Astrocyte of the hippocampus (primary cell): ENCODE results near the gene RGPD8.
"Not testable (repeated sequence)": the region's sequence is repeated elsewhere in the genome, so short reads cannot be mapped to it uniquely, and the experiment has no call there.

Experiments used
- DNase-seq: peaks from one replicate; pipeline ENCODE4 v3.0.0; 2011; ENCODE audit warnings: low read depth, low spot score

The RGPD8 gene

DNA sequence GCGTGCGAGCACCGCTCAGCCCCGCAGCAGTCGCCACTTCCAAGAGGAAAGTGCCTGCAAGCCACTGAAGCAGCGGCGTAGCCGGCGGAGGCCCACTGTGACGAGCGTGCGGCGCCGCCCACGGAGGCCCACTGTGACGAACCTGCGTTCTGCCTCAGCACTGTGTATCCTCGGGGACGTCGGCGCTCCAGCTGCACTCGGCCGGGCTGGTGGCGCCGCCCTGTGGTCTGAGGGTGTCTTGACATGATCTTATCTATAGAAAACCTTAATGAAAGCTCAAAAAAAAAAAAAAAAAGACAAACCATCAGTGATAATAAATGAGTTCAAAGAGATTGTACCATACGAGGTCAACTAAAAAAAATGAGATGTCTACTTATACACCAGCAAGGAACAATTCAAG is at the start of gene RGPD8:
Gene RGPD8 (minus strand): TSS at position 166 of the 400 bp plus-strand sequence. CDS start 192 bp downstream, outside the sequence.
- peak; percentile 94 for DNase-seq

DNA sequence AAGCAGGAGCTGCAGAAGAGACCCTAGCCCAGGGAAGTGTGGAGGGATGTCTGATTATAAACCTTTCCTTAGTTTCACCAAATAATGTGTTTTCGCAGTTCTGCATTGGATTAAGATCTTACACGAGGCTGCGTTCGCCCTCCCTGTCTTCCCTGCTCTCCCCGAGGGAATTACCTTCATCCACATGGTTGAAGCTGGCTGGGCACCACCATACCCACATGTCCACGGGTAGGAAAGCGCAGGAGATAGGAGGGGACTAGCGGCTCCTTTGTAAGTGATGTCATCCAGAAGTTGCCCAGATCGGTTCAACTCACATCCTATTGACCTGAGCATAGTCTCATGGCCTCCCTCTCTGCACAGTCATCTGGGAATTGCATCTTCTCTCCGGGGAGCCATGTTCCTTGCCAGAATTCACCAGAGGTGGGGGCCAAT is 49.6 kb upstream of the RGPD8 start:
- DNase-seq: peak; percentile 69

DNA sequence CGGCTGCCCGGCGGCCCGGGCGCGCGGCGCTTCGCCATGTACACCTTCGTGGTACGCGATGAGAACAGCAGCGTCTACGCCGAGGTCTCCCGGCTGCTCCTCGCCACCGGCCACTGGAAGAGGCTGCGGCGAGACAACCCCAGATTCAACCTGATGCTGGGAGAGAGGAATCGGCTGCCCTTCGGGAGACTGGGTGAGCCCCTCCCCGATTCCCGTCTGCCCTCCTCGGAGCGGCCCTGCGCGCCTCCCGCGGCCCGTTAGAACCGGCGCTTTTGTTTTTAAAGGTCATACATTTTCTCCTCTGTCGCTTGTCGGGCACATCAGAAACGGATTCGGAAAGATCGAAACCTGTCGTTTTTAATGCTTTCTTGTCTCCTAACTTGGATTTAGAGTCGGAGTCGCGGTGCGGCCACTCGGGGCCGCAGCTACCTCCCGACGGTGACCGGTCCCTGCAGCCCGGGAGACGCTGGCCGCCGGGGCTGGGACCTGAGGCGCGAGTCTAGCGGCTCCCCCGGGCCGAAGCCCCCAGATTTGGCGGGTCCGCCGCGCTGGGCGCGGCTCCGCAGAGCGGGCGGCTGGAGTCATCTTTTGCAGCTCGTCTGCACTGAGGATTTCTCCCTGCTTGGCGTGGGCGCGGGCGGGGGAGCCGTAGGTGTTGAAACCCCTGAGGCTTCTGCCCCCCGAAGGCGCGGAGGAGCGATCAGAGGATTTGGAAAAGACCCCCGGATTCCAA is 49.0 kb upstream of the RGPD8 start:
- DNase-seq: peak; percentile 78

DNA sequence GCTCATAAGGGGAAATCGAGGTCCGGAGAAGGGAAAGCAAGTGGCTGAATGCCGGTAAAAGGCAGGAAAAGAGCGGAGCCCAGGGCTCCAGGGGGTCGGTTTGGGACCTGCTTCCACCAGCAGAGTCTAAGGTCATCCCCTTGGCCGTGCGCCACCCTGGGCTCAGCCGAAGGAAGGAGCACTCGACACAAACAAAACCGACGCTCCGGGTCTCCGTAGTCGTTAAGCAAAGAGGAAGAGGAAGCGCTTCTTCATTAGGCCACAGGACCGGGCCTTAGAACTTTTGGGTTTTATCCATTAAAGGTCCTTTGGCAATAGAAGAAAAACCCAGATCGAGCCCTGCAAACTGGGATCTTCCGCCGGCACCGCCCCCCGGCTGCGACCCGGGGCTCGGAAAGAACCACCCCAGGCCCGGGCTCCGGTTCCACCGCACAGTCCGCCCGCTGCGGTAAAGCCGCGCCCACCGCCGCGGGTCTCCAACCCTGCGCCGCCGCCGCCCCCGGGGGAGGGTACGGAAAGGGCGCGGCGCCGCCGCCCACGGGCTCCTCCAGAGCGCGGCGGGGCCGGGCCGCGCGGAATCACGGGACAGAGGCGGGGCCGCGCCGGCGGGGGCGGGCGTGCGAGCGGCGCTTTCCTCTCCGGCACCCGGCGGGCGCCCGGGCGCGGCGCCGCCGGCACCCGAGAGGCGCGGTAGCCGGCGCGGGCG is 48.2 kb upstream of the RGPD8 start, which contains the start of gene TTL:
Gene TTL (plus strand): TSS at position 629 of the 706 bp plus-strand sequence. CDS start 189 bp downstream, outside the sequence.
- peak; percentile 90 for DNase-seq

DNA sequence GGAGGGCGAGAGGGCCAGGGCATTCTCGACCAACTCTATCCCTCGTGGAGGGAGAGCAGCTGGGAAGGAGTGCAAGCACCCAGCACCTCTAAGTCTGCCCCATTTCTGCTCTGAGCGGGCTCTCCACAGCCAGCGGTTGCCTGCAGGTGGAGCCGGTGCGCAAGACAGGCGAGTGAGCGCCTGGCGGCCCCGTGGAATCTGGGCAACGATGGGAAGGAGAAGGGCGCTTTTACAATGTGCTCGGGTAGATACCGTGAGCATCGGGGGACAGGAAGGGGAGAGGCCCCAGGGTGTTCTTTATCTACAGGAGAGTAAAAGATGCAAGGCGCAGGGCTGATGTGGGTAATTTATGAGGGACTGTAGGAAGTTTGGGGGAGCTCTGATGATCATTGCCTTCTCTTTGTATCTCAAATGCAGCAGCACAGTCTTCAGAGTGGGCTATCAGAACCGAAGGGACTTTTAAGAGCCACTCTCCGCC is 47.6 kb upstream of the RGPD8 start:
- peak; percentile 93 for DNase-seq

DNA sequence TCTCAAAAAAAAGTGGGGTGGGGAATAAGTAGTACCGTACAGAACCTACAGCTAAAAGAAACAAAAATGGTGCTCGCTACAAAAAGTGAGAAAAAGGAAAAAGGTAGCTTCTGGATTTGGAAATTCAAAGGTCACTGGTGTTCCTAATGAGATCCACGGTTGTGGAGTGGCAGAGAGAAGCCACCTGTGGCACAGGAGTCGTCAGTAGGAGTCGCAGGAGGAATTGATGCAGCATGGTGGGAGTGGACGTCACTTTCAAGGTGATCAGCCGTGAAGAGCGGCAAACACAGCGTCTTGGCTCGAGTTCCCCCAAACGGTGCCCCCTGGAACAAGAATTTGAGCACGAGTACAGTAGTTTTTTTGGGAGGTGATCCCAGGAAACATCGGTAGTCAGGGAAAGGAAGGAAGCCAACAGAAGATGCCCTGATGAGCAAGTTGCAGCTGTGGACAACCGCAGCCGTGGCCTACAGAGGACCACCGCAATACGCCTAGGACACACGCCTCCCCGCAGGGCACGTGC is 47.1 kb upstream of the RGPD8 start:
- no peak for DNase-seq

DNA sequence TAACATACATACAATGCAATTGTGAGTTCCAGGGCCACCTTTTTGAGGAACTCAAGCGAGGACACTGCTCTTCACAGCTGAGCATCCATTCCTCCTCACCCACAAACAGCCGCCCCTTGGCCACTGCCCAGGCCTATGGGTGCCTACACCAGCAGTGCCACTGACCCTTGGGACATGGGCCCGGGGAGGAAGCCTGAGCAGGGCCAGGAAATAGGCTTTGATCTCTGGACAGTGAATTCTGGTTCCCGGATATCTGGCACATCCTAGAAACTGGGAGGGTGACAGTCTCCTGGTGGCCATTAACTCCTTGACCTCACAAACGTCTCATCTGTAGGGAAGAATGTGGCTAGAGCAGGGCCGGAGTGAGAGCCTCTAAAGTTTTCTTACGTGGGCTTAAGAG is 43.0 kb upstream of the RGPD8 start:
- DNase-seq: no peak

DNA sequence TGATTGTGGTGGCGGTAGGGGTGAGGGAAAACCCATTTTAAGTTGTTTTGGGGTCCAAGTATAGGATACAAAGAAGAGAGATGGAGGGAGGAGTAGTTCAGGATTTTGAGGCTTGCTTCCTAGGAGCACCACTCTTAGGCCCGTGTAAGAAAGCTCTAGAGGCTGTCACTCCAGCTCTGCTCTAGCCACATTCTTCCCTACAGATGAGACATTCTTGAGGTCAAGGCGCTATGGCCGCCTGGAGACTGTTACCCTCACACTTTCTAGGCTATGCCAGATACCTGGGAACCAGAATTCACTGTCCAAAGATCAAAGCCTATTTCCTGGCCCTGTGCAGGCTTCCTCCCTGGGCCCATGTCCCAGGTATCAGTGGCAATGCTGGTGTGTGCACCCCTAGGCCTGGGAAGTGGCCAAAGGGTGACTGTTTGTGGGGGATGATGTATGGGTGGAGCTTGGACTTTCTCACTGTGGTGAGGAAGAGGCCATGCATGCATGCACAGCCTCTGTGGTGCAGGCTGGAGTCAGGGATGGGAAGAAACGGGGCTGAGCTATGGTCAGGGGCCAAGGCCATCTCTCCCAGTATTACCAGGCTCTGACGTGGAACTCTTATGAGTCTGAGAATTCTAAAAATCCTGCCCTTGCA is 41.5 kb upstream of the RGPD8 start:
- DNase-seq: peak; percentile 54

DNA sequence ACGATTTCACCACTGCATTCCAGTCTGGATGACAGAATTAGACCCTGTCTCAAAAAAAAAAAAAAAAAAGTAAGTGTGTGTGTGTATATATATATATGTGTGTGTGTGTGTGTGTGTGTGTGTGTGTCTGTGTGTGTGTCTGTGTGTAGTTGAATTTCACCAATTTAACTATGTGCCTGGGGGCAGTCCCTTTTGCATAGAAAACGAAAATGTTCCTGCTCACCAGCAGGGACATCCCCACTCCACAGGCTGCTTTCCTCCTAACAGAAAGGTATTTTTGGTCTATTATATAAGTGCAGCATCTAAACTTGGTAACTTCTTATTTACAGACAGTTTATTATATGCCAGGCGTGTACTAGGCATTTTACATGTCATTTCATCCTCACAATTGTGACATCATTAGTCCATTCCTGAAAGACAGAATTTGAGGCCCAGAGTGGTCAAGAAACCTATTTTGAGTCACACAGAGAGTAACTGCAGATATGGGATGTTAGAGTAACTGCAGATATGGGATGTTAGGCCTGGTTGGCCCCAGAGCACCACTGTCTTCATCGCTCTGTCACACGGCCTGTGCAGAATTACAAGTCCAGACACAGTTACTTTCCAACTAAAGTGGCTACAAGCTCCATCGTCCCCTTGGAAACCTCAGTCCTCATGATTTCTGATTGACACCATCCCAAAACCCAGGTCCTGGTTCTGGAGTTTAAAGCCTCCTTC is 39.3 kb upstream of the RGPD8 start:
- DNase-seq: no peak

DNA sequence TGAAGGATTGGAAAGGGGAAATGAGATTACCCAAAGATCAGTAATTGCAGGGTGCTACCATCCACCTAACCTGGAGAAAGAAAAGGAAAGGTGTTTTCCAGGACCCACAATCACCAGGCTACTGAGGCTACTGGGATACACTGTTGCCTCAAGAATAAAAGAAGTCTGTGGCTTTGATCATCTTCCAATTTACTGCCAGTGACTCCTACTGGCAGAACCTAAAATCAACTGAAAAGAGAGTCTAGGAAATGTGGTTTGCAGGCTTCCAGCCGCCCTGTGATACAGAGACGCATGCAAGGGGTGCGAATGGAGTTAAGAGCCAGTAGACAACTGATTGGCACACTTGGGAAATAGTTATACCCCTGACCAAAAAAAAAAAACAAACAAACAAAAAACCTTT is 31.9 kb upstream of the RGPD8 start:
- peak; percentile 35 for DNase-seq

DNA sequence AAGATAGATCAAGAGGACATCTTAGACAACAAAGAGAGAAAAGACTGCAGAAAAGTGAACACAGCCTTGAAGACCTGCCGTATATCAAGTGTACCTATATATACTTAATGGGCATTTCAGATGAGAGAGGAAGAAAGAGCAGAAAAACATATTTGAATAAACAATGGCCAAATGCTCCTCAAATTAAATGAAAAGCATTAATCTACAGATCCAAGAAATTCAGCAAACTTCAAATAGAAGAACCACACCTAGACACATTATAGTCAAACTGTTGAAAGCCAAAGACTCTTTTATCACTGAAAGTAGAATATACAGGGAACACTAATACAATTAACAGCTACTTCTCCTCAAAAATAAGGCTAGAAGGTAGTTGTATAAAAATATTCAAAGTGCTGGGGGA is 29.8 kb upstream of the RGPD8 start:
- no peak for DNase-seq

DNA sequence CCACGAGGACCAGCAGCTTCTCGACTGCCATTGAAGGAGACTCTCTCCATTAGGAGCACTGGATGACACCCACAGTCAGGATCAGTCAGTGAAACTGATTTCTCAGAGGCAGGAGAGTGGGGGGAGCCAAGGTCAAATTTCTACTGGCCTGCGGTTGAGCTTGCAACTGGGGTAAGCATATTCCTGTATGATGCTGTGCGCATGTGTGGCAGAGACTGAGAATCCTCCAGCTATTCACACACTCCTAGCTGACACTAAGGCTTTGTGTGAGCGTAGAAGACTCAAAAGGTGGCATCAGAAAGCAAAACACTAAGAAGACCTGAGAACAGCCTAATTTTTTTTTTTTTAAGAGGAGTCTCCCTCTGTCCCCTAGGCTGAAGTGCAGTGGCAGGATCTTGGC is 28.7 kb upstream of the RGPD8 start:
- no peak for DNase-seq

DNA sequence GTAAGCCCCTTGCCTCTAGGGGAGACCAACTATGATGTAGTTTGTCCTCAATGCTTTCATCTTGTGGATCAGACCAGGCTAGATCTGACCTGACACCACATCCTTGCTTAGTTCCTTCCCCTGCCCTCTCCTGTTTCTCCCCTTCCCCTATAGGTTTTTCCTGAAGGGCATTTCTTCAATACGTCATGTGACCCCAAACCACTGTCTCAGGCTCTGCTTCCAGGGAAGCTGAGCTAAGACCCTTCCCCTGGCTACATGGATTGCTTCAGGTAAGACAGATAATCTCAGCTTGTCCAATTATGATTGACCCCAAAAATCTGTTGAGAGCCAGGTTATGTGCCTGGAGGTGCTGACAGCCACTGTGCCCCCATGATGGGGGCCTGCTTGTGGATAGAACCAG is 25.9 kb upstream of the RGPD8 start:
- no peak for DNase-seq

DNA sequence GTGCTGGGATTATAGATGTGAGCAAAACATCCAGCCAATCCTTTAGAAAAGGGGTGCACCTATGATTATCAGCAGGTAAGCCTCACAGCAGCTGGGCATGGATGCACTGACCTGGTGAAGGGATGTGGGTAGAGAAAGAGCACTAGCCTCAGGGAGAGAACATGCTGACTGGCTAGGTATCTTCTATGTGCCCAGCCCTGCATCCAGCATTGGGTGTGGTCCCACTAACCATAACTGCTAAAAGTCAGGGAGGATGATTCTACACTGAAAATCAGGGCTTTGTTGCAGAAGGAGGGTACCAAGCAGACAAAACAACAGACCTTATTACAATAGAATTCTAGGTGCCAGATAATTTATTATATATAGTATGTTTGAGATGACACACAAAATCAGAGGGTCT is 21.1 kb upstream of the RGPD8 start:
- DNase-seq: no peak

DNA sequence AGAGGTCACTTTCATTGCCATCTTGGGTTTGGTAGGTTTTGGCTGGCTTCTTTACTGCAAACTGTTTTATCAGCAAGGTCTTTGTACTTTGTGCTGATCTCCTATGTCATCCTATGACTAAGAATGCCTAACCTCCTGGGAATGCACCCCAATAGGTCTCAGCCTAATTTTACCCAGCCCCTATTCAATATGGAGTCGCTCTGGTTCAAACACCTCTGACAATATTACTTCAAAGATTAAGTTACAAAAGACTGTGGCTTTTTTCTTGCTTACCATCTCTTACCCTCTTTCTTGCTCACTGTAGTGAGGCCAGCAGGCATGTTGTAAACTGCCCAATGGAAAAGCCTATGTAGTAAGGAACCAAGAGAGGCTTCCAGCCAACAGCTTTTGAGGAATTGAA is 17.9 kb upstream of the RGPD8 start:
- DNase-seq: no peak

DNA sequence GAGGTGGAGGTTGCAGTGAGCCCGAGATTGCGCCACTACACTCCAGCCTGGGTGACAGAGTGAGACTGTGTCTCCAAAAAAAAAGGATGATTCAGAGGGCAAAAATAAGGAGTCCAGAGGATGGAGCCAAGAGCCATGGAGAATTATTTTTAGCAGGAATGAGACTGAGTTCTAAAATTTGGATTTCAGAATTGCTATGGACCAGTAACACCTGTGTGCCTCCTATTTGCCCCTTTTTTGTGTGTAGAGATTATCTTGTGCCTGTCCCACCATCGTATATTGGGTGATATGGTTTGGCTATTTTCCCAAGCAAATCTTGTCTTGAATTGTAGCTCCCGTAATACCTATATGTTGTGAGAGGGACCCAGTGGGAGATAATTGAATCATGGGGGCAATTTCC is 16.4 kb upstream of the RGPD8 start:
- no peak for DNase-seq

DNA sequence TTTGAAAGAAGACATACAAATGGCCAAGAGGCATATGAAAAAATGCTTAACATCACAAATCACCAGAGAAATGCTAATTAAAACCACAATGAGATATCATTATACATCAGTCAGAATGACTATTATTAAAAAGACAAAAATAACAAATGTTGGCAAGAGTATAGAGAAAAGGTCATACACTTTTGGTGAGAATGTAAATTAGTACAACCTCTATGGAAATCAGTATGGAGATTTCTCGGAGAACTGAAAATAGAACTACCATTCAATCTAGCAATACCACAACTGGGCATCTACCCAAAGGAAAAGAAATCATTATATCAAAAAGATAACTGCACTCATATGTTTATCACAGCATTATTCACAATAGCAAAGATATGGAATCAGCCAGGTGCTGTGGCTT is 10.8 kb upstream of the RGPD8 start:
- not testable (repeated sequence) for DNase-seq

DNA sequence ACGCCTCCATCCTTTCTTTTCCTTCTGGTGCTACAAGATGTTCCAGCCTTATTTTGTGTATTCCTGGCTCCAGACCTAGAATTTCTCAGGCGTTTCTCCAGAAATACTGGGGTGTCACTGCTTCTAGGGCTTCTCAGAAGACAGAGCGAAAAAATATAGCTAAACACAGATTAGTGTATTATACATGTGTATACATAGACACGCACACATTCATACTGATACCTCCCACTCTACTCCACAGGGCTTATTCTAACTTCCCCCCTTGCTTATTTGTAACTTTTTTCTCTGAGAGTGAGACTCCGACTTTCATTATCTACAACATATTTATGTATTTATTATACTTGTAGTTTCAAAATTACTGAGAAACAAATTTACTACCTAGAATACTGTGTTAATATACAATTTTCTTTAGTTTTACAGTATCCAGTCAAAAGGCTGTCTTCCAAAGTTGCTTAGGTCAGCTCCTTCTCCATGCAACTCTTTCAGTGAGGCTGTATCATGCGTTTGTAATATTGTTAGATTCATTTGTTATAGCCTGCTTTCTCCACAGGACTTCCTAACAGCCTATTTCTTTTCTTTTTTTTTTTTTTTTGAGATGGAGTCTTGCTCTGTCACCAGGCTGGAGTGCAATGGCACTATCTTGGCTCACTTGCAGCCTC is 5.3 kb upstream of the RGPD8 start:
- not testable (repeated sequence) for DNase-seq

DNA sequence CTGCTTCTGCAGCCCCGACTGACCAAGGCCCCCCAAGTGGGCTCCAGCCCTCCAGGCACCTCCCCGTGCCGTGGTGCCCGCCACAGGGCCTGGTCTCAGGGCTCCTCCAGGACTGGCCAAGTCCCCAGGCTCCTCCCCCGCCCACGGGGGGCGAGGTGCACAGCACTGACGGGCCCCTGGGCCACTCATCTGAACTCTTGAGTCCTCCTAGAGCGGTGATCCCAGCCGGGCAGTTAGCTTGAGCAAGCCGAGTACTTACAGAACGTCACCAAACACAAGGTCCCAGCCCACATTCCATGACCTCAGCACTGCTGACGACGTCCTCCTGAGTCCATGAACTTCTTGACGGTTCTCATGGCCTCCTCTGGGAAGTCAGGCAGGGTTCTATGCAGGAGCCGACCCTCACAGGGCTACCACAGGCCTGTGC is 4.0 kb upstream of the RGPD8 start:
- DNase-seq: not testable (repeated sequence)

DNA sequence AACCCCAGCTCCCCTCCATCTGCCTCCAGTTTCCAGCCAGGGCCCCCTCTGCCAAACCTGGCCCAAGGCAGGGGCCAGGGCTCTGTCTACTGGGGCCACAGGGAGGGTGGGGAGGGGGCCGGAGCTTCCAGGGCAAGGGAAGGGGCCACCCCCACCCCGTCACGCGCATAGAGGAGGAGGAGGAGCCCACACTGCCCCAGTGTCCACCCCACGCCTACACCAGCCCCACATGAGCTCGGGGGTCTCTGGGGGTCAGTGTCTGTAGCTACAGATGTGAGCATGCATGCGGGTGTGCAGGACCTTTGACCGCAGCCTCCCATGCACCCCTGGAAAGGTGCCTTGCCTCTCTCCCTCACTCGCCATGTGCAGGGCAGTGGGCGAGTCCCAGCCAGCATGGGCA is 3.5 kb upstream of the RGPD8 start:
- DNase-seq: not testable (repeated sequence)
